HG03139 (cell line): ENCODE data around the gene PRCP.
A peak's percentile ranks its signal among the peaks of the same experiment; 100 is the strongest.

ENCODE experiments used
- ATAC-seq: cut with Tn5 transposase; IDR thresholded peaks from one replicate; pipeline ENCODE4 v1.9.1; 2021; ENCODE audit not compliant: unreplicated experiment

PRCP gene

DNA sequence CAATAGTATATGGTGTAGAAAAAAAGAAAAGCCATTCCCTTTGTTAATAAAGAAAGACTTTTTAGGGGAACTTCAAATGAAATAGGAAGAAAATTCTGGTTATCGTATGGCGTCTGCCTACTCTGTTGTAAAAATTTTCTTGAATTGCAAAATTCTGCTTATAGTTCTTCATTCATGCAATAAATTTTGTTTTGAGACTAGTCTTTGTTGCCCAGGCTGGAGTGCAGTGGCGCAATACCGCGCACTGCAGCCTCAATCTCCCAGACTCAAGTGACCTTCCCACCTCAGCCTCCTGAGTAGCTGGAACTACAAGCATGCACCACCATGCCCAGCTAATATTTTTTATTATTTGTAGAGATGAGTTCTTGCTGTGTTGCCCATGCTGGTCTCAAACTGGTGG lies 7.1 kb upstream of the PRCP start:
- no peak for ATAC-seq

DNA sequence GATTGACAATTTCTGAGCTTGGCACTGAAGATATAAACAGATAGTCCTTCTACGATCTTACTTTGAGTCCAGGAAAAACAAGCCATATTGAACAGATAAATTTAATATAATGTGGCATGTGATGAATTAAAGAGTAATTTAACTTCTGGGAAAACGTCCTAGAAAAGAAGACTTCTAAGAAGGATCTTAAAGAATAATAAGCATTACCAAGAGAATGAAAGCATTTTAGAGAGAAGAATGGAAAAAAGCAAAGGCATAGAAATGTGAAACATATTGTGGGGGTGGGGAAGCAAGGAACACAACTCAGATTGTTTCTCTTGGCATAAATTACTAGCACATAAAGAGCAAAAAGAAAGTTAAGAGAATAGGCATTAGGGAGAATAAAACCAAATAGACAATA lies 6.7 kb upstream of the PRCP start:
- ATAC-seq = no peak

DNA sequence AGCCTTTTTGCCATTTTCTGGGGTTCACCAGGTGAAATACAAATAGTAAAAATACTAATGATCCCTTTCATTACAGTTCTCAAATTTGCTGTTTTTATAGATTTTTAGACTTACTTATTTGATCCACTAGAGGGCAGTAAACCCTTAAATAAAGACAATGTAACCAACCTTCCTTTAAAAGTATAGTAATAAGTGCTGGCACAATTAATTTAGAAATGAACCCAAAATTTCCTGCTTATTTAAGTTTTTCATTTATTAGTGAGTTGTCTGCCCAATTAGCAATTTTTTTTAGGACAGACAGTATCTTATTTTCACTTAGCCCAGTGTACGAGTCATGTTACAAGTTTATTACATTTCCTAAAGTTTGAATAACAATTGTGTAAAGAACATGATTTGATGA lies 6.0 kb upstream of the PRCP start:
- no peak for ATAC-seq

DNA sequence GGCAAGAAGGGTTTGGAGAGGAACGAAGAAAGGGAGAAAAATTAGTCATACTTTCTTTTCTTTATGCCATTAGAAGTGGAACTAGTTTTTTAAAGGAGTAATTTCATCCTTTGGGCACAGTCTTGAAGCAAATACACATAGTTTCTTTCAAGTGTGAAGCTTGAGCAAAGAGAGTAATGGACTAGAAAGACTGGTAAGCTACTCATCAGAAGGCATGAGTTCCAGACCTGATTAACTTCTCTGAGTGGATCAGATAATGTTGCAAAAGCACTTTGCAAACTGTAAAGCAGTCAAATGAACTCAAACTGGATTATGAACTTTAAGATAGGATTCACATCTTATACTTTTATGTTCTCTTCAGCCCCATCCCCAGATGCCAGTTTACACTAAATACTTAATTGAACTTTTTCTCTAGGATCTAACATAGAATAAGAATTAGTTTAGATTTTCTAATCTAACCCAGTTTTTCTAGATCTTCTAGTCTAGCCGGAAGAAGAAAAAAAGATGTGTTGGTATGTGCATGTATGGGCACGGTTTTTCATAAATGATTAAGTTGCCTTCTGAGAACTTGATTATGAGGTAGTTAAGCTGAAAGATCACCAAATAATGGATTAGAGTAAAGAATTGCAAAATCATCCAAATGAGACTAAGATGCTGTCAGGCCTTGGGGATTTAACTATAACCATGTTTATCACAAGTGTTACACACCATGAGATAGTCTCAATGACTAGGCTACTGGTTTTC lies 3.8 kb upstream of the PRCP start:
- no peak for ATAC-seq

DNA sequence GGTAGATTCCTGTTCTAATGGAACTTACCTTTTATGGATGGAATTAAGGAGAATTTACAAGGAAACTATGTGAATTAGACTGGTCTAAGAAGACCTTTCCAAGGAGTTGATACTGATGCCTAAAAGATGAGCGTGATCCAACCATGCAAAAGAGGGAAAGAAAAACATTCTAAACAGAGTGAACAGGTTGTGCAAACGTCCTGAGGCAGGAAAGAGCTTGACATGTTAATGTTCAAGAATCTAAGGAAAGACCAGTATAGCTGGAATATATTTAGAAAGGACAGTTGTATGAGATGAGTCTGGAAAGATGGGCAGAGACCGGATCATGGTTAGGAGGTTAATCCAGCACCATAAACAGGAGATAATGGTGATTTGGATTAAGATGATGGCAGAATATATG lies 2.6 kb upstream of the PRCP start:
- ATAC-seq = no peak

DNA sequence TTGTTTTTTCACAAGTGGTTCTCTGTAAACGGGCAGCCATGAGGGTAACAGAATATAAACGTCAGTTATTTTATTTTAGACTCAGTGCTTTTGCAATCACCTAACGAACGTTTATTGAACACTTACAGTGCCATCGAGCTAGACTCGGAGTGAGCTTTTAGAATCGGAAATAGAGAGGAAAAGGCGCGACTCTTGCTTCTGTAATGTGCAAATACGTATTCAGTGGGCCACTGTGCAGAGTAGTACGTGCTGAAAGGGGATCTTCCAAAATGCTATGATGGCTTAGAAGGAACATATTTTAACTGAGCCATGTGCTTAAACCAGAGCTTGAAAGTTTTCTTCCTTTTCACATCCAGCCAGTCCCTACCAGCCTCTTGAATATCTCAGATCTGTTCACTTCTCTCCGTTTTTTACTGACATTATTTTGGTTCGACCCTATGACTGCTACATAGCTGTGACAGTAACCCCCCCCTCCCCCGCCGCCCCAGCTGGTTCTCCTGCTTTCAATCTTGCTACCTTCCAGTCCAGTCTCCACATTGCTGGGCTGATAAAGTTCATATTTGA lies 1.8 kb upstream of the PRCP start:
- no peak for ATAC-seq

DNA sequence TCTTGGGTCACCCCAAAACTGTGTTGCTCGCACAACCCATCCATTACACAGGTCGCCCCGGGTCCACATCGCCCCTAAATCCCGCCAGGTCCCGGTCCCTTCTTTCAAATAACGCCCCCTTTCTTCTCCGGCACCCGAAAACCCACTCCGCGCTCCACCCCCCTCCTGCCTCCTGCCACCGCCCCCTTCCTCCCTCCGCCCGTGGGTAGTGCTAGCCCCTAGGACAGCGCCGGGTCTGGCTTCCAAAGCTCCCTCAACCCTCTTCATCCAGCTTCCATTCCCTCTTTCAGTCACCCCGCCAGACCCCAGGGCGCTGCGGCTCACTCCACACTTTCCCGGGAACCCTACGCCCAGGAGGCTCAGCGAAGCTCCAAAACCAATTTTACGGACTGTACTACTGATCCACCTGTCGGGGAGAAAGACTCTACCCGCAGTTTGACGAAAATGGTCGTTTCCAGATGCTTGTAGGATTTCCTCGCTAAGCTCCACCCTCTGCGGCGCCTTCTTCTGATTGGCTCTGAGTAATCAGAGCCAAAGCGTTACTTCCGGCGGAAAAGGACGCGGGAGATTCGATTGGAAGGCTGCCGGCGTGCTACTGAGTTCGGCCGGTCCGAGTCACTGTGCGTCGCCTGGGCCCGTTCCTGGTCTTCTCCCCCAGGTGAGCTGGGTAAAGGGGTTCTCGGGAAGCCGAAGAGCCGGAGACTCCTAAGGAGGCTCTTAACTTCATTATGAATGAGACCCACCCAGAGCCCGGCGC lies 1.1 kb upstream of the PRCP start, which contains the start of gene DDIAS:
Gene DDIAS (plus strand): TSS at position 572 of the 757 bp plus-strand sequence. CDS start 13,003 bp downstream, outside the sequence.
- ATAC-seq = peak; percentile 67

DNA sequence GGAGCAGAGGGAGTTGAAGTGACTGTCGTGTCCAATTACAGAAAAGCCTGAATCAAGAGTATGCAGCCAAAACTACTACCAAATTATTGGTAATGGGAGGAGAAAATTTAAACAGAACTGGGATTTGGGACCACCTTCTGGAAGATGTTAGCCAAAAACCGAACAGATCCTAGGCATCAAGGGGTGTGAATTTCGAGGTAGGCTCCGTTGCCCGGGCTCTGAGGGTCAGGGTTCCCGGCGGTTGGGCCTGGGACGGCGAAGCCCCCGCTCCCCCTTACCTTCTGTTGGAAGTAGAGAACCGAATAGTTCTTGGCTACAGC lies 313 bp downstream of the PRCP start:
- no peak for ATAC-seq

DNA sequence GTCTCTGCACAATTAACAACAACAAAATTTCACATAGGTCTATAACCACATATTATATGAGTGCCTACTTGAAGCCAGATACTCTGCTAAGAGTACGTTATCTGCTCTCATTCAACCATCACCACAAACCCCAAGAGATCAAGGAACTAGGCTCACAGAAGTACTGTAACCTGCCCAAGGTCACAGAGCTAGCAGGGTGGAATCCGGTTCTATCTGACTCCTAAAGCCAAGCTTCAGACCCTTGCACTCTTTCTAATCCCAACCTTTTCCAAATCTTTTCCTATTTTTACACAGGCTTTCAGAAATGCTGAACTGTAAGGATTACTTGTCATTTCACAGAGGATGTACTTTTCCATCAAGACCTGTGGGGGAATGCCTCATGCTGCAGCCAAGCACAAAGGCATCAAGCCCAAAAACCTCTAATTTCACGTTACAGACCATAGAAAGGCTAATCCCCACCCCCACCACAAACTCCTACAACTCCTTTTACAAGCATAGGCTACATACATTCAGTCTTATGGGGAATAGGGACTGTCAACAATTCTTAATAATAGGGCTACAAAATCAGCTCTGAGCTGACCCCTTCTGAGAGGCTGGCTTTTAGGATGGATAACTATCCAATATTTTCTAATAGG lies 927 bp downstream of the PRCP start:
- ATAC-seq = no peak

DNA sequence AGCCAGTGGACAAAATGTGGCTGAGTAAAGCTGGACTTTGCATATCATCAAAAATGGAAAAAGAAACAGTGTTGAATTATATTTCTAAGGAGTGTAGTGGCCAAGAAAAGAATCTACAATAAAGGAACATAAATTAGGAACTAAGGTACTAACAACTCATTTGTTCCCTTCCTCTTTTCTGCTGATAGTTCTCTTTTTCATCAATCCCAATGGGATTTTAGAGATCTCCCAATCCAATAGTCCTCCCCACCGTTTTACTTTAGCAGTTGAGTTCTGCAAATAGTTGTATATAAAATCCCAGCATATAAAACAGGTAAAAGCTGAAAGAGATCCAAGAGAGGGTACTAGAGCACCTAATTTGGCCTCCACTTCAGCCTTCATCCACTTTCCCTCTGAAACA lies 2.0 kb downstream of the PRCP start:
- no peak for ATAC-seq

DNA sequence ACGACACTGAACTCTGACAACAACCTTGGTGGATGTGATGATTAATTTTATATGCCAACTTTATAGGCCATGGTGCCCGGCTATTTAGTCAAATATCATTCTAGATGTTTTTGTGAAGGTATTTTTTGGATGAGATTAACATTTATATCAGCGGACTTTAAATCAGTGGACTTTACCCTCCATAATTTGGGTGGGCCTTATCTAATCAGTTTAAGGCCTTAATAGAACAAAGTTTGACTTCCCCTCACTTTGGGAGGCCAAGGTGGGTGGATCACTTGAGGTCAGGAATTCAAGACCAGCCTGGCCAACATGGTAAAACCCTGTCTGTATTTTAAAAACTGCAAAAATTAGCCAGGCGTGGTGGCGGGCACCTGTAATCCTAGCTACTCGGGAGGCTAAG lies 4.0 kb downstream of the PRCP start:
- no peak for ATAC-seq

DNA sequence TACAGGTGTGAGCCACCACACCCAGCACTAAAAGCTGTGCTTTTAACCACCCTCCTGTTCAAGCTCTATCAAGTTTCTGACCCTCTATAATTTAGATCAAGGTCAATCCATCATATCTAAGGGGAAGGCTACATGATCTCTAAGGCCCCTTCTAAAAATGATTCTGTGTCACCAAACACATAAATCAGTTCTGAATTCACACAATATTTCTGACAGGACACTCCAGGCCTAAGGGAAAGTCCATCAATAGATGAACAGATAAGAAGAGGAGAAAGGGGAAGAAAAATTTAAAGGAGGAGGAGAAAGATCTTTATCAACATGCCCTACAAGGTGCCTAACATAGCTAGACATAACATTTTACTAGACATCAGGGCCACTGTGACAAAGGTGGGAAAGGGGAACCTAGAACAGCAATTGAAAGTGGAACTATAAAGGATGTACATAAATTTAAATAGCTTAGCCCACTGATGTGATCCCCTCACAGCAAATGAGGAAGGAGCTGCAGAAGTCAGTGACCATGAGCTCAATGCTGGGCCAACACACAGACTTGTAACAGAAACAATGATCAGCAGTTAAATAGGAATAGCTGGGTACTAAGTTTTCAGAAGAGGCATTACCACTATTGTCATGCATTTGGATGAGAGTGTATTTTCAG lies 4.7 kb downstream of the PRCP start:
- peak; percentile 26 for ATAC-seq

DNA sequence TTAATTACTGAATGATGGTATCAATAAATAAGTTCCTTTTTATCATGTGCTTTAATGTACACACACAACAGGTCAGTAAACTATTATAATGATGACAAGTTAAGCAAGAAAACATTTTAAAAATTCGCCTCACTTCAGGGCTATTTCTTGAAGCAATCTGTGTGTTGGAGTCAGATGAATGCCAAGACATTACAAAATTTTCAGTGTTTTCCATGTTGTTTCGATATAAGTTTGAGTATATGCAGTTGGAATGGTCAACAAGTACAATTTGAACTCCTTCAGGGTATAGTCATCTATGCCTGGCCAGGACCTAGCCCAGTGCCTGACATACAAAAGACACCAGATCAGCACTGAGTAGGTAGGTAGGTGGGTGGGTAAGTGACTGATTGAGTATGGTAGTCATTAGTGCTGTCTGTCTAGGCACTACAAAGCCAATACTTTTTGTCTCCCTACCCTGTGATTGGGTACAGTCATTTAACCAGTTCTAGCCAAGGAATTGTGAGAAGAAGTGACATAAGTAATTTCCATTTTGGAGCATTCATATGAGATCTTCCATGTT lies 7.5 kb downstream of the PRCP start:
- ATAC-seq = no peak

DNA sequence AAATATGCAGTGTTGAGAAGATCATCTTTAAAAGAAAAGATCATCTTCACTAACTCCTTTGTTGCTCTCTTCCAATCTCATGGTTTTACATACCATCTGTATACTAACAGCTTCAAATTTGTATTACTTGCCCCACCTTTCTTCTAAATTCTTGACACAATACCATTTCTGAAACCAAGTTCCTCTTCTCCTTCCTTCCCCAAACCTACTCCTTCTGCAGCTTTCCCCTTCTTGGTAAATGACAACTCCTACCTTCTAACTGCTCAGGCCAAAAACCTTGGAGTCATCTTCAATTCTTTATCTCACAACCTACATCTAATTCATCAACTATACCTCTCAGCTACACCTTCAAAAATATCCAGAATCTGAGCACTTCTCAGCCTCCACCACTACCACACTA lies 9.3 kb downstream of the PRCP start:
- ATAC-seq = no peak

DNA sequence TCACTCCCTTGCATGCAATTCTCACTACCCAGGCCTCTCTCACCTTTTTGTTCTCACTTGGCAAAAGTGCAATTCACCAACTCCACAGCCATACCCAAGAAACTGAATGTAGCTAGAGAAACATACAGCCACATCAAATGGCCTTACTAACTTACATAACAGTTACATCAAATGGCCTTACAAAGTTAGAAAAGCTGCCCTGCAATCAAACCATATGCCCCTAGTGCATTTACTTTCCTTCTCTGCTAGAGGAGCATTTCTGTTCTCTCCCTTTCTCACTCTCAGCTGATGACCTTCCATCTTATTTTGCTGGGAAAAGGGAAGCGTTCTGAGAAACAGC lies 10.3 kb downstream of the PRCP start:
- no peak for ATAC-seq

DNA sequence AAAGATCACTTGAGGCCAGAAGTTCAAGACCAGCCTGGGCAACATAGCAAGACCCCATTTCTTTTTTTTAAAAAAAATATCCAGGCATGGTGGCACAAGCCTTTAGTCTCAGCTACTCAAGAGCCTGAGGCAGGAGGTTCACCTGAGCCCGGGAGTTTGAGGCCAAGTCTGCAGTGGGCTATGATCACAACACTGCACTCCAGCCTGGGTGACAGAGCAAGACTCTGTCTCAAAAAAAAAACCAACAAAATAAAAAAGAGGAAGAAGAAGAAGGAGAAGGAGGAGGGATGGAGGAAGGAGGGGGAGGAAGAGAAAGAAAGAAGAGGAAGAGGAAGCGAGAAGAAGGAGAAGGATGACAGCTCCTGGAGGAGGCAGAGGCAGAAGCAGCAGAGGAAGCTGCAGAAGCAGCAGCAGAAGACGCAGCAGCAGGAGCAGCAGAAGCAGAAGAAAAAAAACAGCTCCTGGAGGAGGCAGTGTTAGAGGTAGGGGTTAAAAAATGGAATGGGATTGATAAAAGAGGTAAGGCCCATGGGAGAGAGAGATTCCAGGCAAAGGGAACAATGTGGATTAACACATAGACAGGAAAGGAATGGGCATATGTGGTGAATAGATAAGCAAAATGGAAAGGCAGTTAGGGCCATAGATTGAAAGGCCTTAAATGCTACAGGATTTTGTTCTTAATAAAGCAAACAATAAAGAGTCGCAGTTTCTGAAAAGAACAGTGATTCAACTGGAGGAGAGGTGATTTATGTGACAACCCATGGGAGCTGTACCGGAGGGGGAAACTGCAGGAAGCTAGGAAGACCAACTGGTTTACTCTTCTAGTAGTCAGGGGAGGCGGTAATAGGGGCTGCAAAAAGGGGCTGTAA lies 10.9 kb downstream of the PRCP start:
- ATAC-seq = no peak

DNA sequence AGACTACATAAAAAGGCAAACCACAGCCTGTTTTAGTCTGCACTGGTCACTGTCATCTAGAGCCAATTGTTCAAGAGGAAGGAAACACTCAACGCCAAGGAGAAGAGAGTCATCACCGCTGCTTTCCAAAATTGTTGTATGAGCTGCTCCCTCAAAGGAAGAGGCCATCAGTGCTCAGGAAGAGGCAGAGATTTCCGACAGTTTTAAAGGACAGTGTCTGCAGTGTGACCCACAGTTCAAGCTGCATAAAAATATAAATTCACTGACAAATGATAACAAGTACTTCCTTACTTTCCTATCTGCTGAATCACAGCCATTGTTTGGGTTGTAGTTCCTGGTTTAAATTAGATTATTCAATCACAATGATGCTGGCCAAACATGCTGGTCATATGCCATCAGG lies 16.4 kb downstream of the PRCP start:
- no peak for ATAC-seq

DNA sequence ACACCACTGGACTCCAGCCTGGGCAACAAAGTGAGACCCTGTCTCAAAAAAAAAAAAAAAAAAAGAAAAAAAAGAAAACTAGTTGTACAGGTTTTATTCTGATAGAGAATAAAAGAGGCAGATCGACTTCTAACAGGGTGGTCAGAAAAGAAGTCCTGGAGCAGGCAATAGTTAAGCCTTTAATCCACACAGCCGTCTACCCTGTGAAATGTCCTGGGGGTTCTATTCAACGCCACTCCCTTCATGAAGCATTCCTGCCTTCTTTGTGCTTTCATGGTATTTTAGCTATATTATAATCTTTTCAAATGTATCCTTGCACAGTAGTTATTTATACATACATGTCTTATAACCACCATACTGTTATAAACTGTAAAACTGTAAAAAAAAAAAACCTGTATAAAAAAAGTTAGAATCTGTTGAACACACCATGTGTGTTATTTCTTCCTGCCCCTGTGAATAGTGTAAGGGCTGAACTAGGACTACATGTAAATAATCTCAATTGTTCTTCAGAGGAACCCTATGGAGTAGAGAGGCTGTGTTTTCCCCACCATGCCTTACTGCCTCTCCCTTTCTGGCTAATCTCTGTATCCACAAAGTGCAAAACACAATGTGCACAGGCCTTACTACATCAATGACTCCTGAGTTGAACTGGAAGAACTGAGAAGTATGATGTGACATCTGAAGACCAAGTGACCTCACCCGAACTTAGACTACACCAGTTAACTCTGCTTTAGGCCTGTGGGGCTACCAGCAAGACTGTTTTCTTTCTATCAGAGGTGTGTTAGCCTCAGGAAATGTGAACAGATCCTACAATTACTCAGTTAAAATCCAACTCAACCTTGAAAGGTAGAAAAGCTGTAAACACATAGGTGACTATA lies 25.3 kb downstream of the PRCP start:
- no peak for ATAC-seq

DNA sequence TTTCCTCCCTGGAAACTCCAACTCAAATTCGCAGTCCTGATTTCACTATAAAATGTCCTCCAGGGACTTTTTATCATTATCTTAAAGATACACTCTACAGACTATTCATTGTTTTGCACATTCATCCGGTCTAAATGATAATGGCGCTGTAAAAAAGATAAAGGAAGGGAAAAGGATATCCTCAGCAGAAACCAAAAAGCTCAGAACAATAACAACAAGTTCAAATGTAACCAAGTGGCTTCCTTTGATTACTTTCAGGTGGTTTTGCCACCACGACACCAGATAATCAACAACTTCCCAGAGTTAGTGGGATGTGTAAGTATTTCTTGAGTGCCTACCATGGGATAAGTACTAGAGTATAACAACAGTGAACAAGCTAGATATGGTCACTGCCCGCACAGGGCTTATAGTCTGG lies 26.3 kb downstream of the PRCP start:
- ATAC-seq = no peak
